GM19193 (cell line): ENCODE results near the gene POMC.

Source experiments
- POLR2A ChIP-seq: IDR thresholded peaks from 4 replicates; pipeline ENCODE4 v1.6.1; 2011; ENCODE audit not compliant: insufficient read depth, insufficient read length; ENCODE audit errors: extremely low read depth

POMC gene

DNA sequence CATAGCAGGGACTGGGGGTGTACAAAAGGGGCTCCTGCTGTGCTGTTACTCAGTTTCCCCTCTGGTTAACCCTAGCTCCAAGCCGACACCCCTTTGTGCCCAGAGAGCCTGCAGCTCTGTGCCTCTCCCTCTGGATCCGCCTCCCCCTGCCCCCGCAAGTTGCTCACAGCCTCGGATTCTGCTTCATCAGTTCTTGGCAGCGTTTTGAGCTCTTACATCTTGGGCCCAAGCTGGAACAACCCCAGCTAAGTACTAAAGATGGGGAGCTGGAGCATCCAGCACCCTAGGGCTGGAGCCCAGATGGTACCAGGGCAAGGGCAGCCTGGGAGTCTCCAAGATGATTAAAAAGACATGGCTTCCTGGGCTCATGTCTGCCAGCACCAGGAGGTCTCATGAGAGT, 40.7 kb downstream of the POMC start:
- TF ChIP-seq POLR2A, result no peak

DNA sequence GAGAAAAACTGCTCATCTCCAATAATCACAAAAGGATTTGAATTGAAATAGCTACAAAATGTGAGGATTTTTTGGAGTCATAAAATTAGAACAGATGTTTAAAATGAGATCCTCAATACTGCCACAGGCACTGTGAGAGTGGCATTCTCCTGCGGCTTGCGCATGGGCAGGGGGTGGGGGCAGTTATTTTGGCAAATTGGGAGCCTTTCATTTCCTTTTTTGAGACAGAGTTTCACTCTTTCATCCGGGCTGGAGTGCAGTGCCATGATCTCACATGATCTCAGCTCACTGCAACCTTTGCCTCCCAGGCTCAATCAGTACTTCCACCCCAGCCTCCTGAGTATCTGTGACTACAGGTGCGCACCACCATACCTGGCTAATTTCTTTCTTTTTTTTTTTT, 42.4 kb downstream of the POMC start:
- TF ChIP-seq POLR2A, result no peak

DNA sequence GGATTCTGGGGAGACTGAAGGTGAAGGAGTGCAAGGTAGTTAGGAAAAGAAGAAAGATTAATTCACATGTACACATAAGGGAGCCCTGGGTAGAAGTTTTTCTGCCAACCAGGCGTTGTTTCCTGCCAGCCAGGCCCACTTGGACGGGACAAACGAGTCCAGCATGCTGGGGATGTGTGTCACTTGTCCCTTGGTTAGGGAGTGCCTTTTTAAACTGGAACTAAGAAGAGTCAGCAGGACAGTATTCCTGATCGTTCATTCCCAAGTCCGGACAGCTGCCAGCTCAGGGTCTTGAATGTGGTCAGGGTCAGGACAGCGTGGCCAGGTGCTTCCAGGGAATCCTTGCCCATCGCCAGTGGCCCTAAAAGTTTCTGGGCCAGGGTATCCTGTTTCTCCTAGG, 43.2 kb downstream of the POMC start:
- TF ChIP-seq POLR2A, result no peak

DNA sequence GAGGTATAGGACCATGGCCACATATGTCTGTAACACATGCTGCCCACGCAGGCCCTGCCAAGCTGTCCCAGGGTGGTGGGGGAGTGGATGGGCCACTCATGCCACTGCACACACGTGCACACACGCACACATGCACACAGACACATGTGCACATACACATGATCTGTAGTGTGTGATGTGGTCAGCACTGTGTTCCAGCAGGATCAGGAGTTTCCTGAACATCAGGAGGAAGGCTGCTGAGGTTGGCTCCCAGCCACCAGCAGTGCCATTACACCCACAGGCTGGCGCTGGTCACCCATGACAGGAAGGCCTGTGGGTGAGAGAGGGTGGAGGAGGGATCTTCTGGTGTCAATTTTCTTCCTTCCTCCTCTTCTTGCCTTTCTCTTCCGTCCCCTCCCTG, 44.7 kb downstream of the POMC start:
- no peak for TF ChIP-seq POLR2A

DNA sequence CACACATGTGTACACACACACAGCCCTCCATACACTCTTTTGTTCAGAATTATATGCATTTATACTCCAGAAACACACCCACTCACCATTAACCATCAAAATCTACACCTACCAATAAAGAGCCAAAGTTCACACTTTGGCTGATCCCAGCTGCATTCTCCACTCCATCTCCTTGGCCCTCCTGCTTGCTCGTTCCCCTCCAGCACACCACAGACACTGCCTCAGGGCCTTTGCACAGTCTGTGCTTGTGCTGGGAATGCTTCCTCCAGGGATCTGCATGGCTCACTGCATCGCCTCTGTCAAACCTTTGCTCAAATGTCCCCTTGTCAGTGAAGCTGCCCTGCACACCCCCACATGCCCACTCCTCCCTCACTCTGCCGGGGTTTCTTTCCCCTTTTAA, 46.0 kb downstream of the POMC start:
- TF ChIP-seq POLR2A, result no peak

DNA sequence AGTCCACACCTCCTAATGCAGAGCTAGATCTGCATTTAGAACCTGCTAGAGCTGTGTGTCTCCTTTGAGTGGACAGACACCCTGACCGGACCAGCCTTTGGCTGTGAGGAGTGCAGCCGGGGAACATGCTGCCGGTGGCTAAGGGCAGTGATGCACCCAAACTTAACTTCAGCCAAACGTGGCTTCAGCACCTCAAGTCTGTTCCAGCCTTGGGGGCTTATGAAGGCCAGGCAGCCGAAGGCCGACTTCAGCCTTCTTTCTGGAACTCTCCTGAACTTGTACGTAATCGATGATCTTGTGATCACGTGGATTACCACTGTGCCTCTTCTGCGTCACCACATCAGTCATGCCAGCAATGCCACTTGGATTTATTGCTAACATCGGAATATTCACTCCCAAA, 49.1 kb downstream of the POMC start:
- no peak for TF ChIP-seq POLR2A

DNA sequence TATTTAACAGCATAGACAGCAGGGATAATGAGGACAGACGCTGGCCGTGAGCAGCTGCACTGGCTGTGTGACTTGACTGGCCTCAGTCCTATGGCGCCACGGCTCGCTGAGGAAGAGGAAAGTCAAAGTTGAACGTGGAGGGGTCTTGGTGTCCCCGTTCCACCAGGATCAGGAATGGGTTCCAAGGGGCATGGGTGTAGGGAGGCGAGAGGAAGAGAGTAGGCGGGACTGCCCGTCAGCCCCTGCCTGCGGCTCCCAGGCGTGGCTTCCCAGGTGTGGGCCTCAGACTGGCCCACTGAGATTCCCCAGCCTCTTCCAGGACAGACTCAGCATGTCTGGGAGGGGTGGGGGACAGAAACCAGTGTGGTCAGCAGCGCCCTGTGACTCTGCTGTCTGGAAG, 51.4 kb downstream of the POMC start:
- no peak for TF ChIP-seq POLR2A

DNA sequence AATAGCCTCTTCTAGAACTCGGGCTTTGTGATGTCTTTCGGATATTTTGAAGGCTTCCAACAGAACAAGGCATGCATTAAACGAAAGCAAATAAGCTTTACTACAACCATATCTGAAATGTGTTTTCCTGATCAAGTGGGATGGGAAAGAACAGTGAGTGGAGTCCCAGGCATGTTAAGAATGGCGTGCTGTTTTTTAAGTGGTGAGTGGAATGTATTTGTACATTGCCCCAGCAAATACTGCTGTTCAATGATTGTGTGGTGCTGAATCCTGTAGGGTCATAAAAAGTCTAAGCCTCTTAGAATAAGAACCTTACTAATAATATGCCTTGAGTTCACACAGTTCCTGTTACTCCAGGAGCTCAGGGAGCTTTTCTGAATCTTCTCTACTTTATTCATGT, 52.5 kb downstream of the POMC start:
- TF ChIP-seq POLR2A, result no peak

DNA sequence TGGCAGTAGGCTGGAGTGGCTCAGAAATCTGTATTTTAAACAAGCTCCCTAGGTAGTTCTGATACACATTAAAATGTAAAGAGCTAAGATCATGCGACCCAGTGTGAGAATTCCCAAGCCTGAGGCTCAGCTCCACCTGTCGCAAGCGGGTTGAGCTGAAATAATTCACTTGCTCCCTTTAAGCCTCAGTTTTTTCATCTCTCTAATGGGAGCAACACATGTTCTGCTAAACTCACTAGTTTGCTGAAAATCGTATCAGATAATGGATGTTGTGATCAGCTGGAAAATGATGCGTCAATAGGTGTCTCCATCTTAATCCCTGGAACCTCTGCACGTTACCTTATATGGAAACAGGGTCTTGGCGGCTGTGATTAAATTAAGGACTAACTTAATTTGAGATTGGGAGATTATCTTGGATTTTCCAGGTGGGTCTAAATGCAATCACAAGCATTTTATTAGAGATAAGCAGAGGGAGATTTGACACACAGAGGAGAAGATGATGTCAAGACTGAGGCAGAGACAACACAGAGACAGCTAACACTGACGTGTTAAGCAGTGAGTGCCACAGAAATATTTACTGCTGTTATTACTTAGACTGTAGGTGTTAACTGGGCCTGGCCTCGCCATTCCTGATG, 53.0 kb downstream of the POMC start:
- no peak for TF ChIP-seq POLR2A

DNA sequence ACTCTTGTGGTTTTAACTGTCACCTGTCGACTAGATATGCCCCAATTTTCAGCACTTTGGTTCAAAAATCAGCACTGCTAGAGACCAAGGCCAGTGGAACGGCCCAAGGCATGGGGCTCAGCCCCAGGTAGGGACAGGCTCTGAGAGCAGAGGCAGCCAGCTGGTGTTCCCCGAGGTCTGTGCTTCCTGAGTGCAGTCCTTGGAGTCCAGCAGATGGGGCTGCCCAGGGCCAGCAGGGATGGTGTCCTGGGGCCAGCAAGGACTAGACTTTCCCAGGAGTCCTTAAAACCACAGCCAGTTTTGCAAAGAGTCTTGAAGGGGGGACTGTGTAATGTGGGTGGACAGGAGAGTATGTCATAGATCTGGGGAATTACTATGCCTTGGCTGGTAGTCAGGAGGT, 56.3 kb downstream of the POMC start:
- no peak for TF ChIP-seq POLR2A
